Kidney (tissue), 14 donors: ENCODE results near the gene POLD4. TPM values are rescaled to one million over a fixed set of nuclear protein-coding genes. Genes with fewer than 3 reads are reported as not detected.
A peak's percentile ranks its signal among the peaks of the same experiment; 100 is the strongest.

Experiments
- DNase-seq, 5 donors: peaks; one replicate each; pipeline ENCODE4 v3.0.0-alpha.2; 2013 to 2020
- FAIRE-seq: peaks from 2 replicates; lab custom pipeline; 2012; peaks lifted over from hg19 to GRCh38; lab: Jason Lieb, UNC
- H3K27ac ChIP-seq, 2 donors: one replicate each; pipeline ENCODE4 v1.7.0; 2013; ENCODE audit warnings: low read depth in 2 of 2, low read length in 2 of 2, inconsistent platforms in 1 of 2
- H3K27me3 ChIP-seq: one replicate; pipeline ENCODE4 v1.7.1; 2013; ENCODE audit warnings: low read length, inconsistent platforms; ENCODE audit not compliant: control insufficient read depth, insufficient read depth
- H3K36me3 ChIP-seq, 3 donors: one replicate each; pipeline versions ENCODE4 v1.7.0 to v1.7.1; 2013; ENCODE audit warnings: low read length in 3 of 3, control low read depth in 1 of 3, inconsistent platforms in 1 of 3; ENCODE audit not compliant: insufficient read depth in 3 of 3, control insufficient read depth in 2 of 3
- H3K4me1 ChIP-seq, 3 donors: one replicate each; pipeline versions ENCODE4 v1.7.0 to v1.7.1; 2013; ENCODE audit warnings: low read length in 3 of 3, inconsistent platforms in 1 of 3, low read depth in 1 of 3; ENCODE audit not compliant: control insufficient read depth in 2 of 3, insufficient read depth in 2 of 3
- H3K4me3 ChIP-seq, 3 donors: one replicate each; pipeline versions ENCODE4 v1.7.0 to v1.8.1; 2013; ENCODE audit warnings: low read length in 3 of 3, control low read depth in 1 of 3, inconsistent platforms in 1 of 3
- H3K9ac ChIP-seq, 3 donors: one replicate each; pipeline versions ENCODE4 v1.7.0 to v1.7.1; 2013; ENCODE audit warnings: low read length in 3 of 3, control low read depth in 1 of 3, inconsistent platforms in 1 of 3
- H3K9me3 ChIP-seq, 3 donors: one replicate each; pipeline versions ENCODE4 v1.7.0 to v1.7.1; 2013; ENCODE audit warnings: low read length in 3 of 3, control low read depth in 1 of 3, inconsistent platforms in 1 of 3; ENCODE audit not compliant: control insufficient read depth in 2 of 3, insufficient read depth in 1 of 3
- CTCF ChIP-seq: IDR thresholded peaks from 3 replicates; pipeline ENCODE4 v1.5.1; 2012; ENCODE audit warnings: mild to moderate bottlenecking, moderate library complexity, borderline replicate concordance; ENCODE audit not compliant: insufficient read depth; ENCODE audit errors: extremely low read depth
- intact Hi-C: fragments of 100-400 bp; cut with DNase I; formaldehyde crosslinking; loops from one replicate; pipeline ENCODE4 v1.11.1; 2022
- polyA plus RNA-seq: library from polyadenylated mRNA; stranded (reverse); fragments of 350-450 nt; fragmentation: Illumina TruSeq; extraction: RNeasy Lipid Tissue Mini Kit (QIAGEN cat#74804); gene quantifications from one replicate; pipeline ENCODE4 v1.2.3, GENCODE V29; 2014; ENCODE audit warnings: low read depth, low replicate concordance; ENCODE audit not compliant: insufficient read depth
- total RNA-seq: library from RNA; stranded (reverse); fragmentation: NEBNext Ultra II Directional; extraction: Animal tissue kit (Norgen Biotek cat#: 25700); gene quantifications from one replicate; pipeline ENCODE4 v1.2.1, GENCODE V29; 2021
- donor health status: control.
- donor health status: control.
- donor health status: control.
- donor health status: control.
- donor health status: control.
- donor health status: DM: yes; HTN: yes; CAD: no.
- donor health status: Normal renal cell carcinoma (clear cell type).

POLD4 gene
- total and polyA plus RNA-seq, 2 donors from 2014 or later: 54.4 to 174 TPM

GRCh38 chr11:67393990-67394389 is 40.6 kb upstream of the POLD4 start:
- no peak overlapping the region for H3K27ac ChIP-seq
- TF ChIP-seq CTCF: no peak
- FAIRE-seq: no peak
- DNase-seq: no peak
- peaks cover 0 to 10% (median 4%) of the 10 kb centered on the region in 3 donors for H3K4me1 ChIP-seq
- no peak overlapping the region for H3K4me3 ChIP-seq
- no peak overlapping the region for H3K9ac ChIP-seq
- intact Hi-C loops: no loop called here
- H3K36me3 ChIP-seq: peaks cover 0 to 15% (median 2%) of the 10 kb centered on the region in 3 donors
- H3K9me3 ChIP-seq: no peaks in the 10 kb centered on the region
- H3K27me3 ChIP-seq: no peaks in the 10 kb centered on the region

- no peak for TF ChIP-seq CTCF
- no peak for DNase-seq
- Histone ChIP-seq H3K27me3 (no peaks in the 10 kb centered on the region), H3K4me3 (no peak overlapping the region), H3K36me3 (peaks cover 0 to 13% (median 2%) of the 10 kb centered on the region in 3 donors), H3K9ac (no peak overlapping the region), H3K9me3 (no peaks in the 10 kb centered on the region), H3K27ac (no peak overlapping the region), H3K4me1 (peaks cover 0 to 10% (median 4%) of the 10 kb centered on the region in 3 donors)
- intact Hi-C loops: no loop called here
- FAIRE-seq: no peak
Observed at GRCh38 chr11:67393437-67393836, 40.1 kb upstream of the POLD4 start.

GRCh38 chr11:67392183-67392715 is 38.9 kb upstream of the POLD4 start:
- FAIRE-seq: no peak
- Histone ChIP-seq H3K4me3 (peak overlapping the region; percentile 54 to 80 (median 63)), H3K9me3 (no peaks in the 10 kb centered on the region), H3K27me3 (no peaks in the 10 kb centered on the region), H3K4me1 (peaks cover 0 to 10% (median 4%) of the 10 kb centered on the region in 3 donors), H3K9ac (peak overlapping the region in 2 of 3 donors; percentile 18 to 67), H3K36me3 (peaks cover 0 to under 1% (median 0%) of the 10 kb centered on the region in 3 donors), H3K27ac (peak overlapping the region in 1 of 2 donors; percentile 71)
- TF ChIP-seq CTCF: no peak
- intact Hi-C loops: no loop called here
- no peak for DNase-seq
